RWPE1 (cell line): ENCODE data around the gene ARFGEF3.

Experiments
- CTCF ChIA-PET: fragments of 350-600 bp; sonication (Branson Sonifier 250); formaldehyde crosslinking; extraction: SDS; loops from one replicate; lab custom pipeline; 2021; lab: Yijun Ruan, JAX
- POLR2A ChIA-PET: fragments of 400-600 bp; formaldehyde crosslinking; extraction: SDS; loops from one replicate; lab custom pipeline; 2020; ENCODE audit warnings: antibody characterized with exemption; ENCODE audit not compliant: low non-redundant PET; lab: Yijun Ruan, JAX
- DNase-seq: peaks from one replicate; pipeline ENCODE4 v3.0.0; 2012; ENCODE audit warnings: low spot score
- H3K27ac ChIP-seq: fragments of 450-650 bp; 2 replicates; pipeline ENCODE4 v1.5.1; 2017
- TF ChIP-seq, protein P1 (sequence below): fragments of 450-650 bp; conservative IDR thresholded peaks from 2 replicates; pipeline ENCODE4 v1.5.1; 2017; ENCODE audit warnings: low read depth, mild to moderate bottlenecking

The ARFGEF3 gene, protein sequence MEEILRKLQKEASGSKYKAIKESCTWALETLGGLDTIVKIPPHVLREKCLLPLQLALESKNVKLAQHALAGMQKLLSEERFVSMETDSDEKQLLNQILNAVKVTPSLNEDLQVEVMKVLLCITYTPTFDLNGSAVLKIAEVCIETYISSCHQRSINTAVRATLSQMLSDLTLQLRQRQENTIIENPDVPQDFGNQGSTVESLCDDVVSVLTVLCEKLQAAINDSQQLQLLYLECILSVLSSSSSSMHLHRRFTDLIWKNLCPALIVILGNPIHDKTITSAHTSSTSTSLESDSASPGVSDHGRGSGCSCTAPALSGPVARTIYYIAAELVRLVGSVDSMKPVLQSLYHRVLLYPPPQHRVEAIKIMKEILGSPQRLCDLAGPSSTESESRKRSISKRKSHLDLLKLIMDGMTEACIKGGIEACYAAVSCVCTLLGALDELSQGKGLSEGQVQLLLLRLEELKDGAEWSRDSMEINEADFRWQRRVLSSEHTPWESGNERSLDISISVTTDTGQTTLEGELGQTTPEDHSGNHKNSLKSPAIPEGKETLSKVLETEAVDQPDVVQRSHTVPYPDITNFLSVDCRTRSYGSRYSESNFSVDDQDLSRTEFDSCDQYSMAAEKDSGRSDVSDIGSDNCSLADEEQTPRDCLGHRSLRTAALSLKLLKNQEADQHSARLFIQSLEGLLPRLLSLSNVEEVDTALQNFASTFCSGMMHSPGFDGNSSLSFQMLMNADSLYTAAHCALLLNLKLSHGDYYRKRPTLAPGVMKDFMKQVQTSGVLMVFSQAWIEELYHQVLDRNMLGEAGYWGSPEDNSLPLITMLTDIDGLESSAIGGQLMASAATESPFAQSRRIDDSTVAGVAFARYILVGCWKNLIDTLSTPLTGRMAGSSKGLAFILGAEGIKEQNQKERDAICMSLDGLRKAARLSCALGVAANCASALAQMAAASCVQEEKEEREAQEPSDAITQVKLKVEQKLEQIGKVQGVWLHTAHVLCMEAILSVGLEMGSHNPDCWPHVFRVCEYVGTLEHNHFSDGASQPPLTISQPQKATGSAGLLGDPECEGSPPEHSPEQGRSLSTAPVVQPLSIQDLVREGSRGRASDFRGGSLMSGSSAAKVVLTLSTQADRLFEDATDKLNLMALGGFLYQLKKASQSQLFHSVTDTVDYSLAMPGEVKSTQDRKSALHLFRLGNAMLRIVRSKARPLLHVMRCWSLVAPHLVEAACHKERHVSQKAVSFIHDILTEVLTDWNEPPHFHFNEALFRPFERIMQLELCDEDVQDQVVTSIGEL (N-terminal part only)

DNA sequence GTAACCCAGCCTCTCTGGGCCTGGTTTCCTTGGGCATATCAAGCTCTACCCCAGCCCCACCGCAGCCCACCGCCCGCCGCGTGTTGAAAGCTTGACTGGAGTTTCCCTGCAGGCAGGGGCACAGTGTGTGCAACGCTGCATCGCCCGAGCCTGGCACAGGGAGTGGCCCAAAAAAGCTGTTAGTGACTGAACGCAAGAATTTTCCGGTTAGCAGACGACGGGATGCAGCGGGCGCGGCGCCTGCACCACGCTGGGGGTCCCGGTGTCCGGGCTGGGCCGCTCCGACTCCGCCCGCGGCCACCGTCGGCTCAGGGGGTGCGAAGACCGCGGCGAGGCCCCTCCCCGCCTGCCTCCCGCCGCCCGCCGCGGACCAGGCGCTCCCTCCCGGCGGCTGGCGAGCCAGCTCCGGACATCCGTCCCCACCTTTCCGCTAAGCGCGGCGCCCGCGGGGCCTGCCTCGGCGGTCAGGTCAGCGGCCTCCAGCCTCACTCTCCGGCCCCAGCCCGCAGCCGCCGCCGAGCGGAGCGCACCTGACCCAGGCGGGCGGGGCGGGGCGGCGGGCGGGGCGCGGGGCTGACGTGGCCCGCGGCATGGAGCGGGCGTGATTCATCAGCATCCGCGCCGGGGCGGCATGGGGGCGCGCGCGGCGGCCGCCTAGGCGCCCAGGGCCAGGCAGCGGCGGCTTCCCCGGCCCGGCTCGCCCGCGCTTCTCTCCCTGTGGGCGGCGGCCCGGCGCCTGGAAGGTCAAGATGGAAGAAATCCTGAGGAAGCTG is at the start of gene ARFGEF3:
ARFGEF3 (plus strand) TSS at position 602 of the 773 bp plus-strand sequence; CDS start at position 750, 148 bp downstream.
- POLR2A ChIA-PET, result no interaction called here
- CTCF ChIA-PET, result interaction anchor here (0.6 kb wide), 1 partner anchor 274 kb away, joined by 3 read pairs; no protein-coding TSS in a partner anchor
- TF ChIP-seq, protein P1, sequence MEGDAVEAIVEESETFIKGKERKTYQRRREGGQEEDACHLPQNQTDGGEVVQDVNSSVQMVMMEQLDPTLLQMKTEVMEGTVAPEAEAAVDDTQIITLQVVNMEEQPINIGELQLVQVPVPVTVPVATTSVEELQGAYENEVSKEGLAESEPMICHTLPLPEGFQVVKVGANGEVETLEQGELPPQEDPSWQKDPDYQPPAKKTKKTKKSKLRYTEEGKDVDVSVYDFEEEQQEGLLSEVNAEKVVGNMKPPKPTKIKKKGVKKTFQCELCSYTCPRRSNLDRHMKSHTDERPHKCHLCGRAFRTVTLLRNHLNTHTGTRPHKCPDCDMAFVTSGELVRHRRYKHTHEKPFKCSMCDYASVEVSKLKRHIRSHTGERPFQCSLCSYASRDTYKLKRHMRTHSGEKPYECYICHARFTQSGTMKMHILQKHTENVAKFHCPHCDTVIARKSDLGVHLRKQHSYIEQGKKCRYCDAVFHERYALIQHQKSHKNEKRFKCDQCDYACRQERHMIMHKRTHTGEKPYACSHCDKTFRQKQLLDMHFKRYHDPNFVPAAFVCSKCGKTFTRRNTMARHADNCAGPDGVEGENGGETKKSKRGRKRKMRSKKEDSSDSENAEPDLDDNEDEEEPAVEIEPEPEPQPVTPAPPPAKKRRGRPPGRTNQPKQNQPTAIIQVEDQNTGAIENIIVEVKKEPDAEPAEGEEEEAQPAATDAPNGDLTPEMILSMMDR, result no peak
- peak; percentile 75 for DNase-seq
- no peak within 1 kb of the TSS for H3K27ac ChIP-seq

DNA sequence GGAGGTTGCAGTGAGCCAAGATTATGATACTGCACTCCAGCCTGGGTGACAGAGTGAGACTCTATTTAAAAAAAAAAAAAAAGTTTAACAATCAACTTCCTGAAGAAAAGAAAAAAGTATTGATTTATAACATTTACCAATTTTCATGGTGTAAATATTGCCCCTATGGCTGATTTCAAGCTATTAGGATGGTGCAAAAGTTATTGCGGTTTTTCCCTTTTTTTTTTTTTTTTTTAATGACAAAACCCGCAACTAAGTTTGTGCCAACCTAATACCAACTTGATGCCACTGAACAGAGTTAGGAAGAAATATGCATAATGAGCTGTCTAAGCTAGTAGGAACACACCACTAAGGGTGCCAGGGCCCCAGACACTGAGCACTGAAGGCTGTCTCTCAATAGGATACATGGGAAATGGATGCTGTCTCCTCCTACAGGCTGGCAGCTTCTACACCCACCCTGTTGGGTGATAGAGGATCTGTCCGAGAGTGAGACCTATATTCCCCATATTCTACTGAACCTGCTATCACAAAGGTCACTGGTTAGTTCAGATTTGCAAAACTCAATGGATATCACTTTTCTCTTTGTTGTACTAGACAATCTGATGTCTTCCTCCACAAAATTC is 48.0 kb upstream of the ARFGEF3 start:
- ChIA-PET POLR2A (interaction anchor here (0.7 kb wide), 1 partner anchor 8 kb away, joined by 3 read pairs; no protein-coding TSS in a partner anchor), CTCF (interaction anchor here (0.6 to 0.7 kb wide), 4 partner anchors 106 to 402 kb away, joined by 3 to 7 read pairs (median 6); no protein-coding TSS in a partner anchor)
- DNase-seq, result no peak

DNA sequence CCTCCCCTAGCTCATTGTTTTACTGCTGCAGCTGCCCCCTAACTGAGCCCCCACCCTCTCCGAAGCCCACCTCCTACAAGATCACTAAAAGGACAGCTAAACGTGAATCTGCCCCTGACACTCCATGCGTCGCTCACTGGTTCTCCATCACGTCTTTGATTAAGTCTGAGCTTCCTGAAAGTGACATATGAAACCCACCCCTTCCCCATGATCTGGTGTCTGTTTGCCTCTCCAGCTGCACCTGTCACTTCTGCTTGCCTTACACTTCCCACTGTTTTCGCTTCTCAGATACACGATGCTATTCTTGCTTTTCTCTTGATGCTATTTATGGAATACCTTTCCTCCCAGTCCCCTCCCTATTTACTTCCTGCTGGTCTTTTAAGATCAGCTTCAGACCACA is 46.5 kb upstream of the ARFGEF3 start:
- H3K27ac ChIP-seq, result no peak overlapping the region
- TF ChIP-seq, protein P1, result no peak
- ChIA-PET POLR2A (no interaction called here), CTCF (interaction anchor here (0.6 to 2.1 kb wide), 5 partner anchors 9 to 651 kb away, joined by 3 to 13 read pairs (median 3); no protein-coding TSS in a partner anchor)
- DNase-seq, result no peak

More for the DNA sequence above, 48.0 kb upstream of the ARFGEF3 start:
- no peak overlapping the region for H3K27ac ChIP-seq
- TF ChIP-seq, protein P1, result no peak

DNA sequence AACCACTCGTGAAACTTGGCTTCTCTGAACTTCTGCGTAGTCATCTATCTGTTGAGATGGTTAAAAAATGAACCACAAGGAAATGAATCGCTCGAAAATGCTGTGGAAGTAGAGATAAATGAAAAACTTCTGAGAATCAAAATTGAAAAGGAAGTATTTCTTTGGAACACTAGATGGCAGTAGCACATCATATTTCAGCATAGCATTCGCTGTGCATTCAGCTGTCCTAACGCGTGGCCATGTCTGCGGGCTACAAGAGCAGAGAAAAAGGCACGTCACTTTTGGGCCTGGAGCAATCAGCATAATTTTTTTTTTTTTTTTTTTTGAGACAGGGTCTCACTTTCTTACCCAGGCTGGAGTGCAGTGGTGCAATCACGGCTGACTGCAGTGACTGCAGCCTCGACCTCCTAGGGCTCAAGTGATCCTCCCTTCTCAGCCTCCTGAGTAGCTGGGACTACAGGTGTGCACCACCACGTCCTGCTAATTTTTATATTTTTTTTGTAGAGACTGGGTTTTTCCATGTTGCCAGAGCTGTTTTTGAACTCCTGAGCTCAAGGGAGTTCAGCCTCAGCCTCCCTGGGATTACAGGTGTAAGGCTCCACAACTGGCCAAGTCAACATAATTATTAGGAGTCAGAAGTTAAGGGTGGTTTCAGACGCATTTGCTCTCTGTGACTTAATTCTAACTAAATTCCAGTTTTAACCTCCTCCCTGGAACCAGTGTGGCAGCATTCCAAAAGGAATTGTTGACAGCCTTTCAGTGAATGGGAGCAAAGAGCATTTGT is 45.7 kb upstream of the ARFGEF3 start:
- no peak overlapping the region for H3K27ac ChIP-seq
- peak; percentile 45 for DNase-seq
- CTCF ChIA-PET, result interaction anchor here (0.6 to 2.1 kb wide), 15 partner anchors 9 to 1794 kb away, joined by 3 to 13 read pairs (median 4); no protein-coding TSS in a partner anchor
- TF ChIP-seq, protein P1, result peak; percentile 69
- POLR2A ChIA-PET, result no interaction called here

DNA sequence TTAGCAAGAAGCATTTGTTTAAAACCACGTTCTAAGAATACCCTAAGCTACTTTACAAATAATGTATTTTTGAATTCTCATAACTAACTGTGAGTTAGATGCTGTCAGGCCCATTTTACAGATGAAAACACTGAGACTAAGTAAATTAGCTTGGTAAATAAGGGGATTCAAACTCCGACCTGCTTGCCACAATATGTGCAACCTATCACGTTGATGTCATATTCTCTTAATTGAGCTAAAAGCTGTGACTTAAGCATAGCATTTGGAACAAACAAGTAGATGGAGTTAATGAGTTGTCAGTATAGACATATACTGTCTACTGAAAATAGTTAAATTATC is 45.1 kb upstream of the ARFGEF3 start:
- POLR2A ChIA-PET, result no interaction called here
- DNase-seq, result no peak
- no peak overlapping the region for H3K27ac ChIP-seq
- CTCF ChIA-PET, result interaction anchor here (0.6 to 2.1 kb wide), 8 partner anchors 9 to 1793 kb away, joined by 3 to 13 read pairs (median 5); no protein-coding TSS in a partner anchor
- TF ChIP-seq, protein P1, result no peak
